ENCODE results near the gene LDB3.

LDB3 gene

DNA sequence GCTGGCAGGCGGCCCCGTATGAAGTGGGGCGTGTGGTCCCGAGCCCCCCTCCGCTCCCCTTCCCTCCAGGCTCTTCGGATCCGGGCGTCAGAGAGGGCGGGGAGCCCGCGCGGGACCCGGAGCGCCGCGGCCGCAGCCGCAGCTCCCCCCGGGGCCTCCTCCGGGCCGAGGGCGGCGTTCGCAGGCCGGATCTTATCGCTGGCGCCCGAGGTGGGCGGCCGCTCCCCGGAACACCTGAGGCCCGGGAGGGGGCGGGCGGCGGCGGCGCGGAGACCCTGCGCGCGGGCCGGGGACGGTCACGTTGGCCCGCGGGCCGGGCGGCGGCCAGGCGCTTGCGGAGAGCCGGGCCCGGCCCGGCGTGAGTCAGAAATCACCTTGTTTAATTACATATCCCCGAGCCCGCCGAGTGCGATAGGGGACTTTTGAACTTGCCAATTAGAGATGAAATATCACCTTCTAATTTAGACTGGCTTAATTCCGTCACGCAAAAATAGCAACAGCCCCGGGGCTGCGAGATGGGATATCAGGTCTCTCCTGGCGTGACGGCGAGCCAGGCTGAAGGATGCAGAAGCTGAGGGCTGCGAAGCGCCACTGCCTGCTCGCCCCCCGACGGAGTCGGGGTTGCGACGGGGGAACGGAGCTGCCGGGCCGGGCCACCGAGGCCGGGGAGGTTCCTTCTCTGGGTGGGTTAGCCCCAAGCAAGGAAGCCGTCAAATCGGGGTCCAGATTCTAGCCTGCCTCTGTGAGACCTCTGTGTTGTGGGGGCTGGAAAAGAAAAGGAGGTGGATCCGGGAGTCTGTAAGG lies 43.4 kb downstream of the LDB3 start:
- DNase-seq (ENCODE audit: low read depth) = no peak
- TF ChIP-seq, protein P1, sequence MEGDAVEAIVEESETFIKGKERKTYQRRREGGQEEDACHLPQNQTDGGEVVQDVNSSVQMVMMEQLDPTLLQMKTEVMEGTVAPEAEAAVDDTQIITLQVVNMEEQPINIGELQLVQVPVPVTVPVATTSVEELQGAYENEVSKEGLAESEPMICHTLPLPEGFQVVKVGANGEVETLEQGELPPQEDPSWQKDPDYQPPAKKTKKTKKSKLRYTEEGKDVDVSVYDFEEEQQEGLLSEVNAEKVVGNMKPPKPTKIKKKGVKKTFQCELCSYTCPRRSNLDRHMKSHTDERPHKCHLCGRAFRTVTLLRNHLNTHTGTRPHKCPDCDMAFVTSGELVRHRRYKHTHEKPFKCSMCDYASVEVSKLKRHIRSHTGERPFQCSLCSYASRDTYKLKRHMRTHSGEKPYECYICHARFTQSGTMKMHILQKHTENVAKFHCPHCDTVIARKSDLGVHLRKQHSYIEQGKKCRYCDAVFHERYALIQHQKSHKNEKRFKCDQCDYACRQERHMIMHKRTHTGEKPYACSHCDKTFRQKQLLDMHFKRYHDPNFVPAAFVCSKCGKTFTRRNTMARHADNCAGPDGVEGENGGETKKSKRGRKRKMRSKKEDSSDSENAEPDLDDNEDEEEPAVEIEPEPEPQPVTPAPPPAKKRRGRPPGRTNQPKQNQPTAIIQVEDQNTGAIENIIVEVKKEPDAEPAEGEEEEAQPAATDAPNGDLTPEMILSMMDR (conservative IDR thresholded peaks at IDR 0.05; ENCODE audit: low read depth, low read length) = no peak
- H3K4me3 ChIP-seq (ENCODE audit: low read length) = peak overlapping the region; percentile 57

DNA sequence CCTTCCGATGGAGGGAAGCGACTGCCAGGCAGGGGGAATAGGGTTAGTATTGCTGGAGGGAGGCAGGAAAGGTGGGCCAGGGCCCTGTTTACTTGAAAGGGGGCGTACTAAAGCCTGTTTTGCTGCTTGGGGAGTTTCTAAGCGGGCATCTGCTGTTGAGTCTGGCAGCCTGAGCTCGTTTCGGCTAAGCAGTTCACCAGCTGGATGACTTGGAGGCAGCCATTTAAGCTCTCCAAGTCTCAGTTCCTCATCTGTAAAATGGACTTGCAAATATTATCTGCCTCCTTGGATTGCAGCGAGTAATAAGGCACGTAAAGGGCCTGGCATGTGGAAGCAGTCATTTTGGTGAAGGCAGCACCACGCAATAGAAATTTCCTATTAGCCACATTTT lies 44.0 kb downstream of the LDB3 start:
- H3K4me3 ChIP-seq (ENCODE audit: low read length) = peak overlapping the region; percentile 57
- TF ChIP-seq, protein P1 (conservative IDR thresholded peaks at IDR 0.05; ENCODE audit: low read depth, low read length) = no peak
- no peak for DNase-seq (ENCODE audit: low read depth)

DNA sequence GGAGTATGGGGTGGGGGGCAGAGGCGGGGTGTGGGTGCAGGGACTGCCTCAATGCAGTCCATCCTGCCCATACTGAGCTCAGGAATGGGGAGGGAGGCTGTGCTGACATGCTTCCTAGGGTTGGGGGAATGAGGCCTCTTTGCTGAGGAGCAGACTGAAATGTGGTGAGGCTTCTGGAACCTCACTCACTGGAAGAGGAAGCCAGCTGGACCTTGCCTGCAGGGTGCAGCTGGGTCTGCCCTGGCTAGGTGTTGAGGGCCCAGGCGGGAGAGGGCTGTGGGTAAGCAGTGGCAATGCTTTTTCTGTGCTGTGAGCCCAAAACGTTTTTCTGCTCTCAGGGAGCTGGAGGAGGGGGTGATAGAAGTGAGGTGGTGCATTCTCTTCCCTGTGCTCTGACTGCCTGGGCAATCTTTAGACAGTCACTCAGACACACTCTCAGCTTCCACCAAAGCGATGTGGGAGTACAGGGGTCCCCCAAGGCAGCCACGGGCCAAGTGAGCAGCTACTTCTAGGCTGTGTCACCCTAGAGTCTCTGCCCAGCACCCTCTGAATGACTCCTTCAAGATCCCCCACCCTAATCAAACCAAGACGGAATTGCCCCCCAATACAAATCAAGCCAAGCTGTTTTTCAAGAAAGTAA lies 47.0 kb downstream of the LDB3 start:
- no peak for DNase-seq (ENCODE audit: low read depth)
- no peak overlapping the region for H3K4me3 ChIP-seq (ENCODE audit: low read length)
- TF ChIP-seq, protein P1 (conservative IDR thresholded peaks at IDR 0.05; ENCODE audit: low read depth, low read length) = no peak

- TF ChIP-seq, protein P1 (conservative IDR thresholded peaks at IDR 0.05; ENCODE audit: low read depth, low read length) = no peak
- H3K4me3 ChIP-seq (ENCODE audit: low read length) = no peak overlapping the region
- no peak for DNase-seq (ENCODE audit: low read depth)
Measured at GRCh38 chr10:86715836-86716235, 47.5 kb downstream of the LDB3 start.

- H3K4me3 ChIP-seq (ENCODE audit: low read length) = no peak overlapping the region
- DNase-seq (ENCODE audit: low read depth) = no peak
- TF ChIP-seq, protein P1 (conservative IDR thresholded peaks at IDR 0.05; ENCODE audit: low read depth, low read length) = no peak
Measured at GRCh38 chr10:86716466-86716865, 48.2 kb downstream of the LDB3 start.

GRCh38 chr10:86718556-86718955 lies 50.2 kb downstream of the LDB3 start:
- TF ChIP-seq, protein P1 (conservative IDR thresholded peaks at IDR 0.05; ENCODE audit: low read depth, low read length) = no peak
- no peak for DNase-seq (ENCODE audit: low read depth)
- H3K4me3 ChIP-seq (ENCODE audit: low read length) = no peak overlapping the region

DNA sequence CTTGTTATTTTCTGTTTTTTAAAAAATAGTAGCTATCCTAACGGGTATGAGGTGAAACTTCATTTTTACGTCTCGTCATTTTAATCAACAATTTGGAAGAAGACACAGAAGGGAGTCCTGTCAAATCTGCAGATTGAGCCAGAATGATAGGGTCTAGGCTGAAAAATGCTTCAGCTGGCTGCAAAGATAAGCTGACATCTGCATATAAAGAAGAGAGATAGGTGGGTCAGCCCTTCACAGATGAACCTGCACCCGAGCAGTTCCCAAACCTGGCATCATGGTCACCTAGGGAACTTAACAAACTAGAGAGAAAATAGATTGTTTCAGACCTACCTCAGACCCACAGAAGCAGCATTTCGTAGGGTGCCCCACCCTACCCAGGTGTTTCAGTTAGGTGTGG lies 52.9 kb downstream of the LDB3 start:
- no peak overlapping the region for H3K4me3 ChIP-seq (ENCODE audit: low read length)
- DNase-seq (ENCODE audit: low read depth) = no peak
- TF ChIP-seq, protein P1 (conservative IDR thresholded peaks at IDR 0.05; ENCODE audit: low read depth, low read length) = no peak
